ENCODE results near the gene ZBP1.

- no peak for TF ChIP-seq EZH2 (IDR thresholded peaks at IDR 0.05)
- no peak for TF ChIP-seq POLR2AphosphoS5 (IDR thresholded peaks at IDR 0.05; ENCODE audit: borderline replicate concordance, low read depth, low read length)
- TF ChIP-seq FOXP2 (optimal IDR thresholded peaks at IDR 0.05; ENCODE audit: control extremely low read depth, extremely low read length, insufficient read depth), result no peak
Observed at GRCh38 chr20:57653546-57653900, 33.3 kb upstream of the ZBP1 start.

Measured in SK-N-MC (cell line).